Neural progenitor cell (in vitro differentiated cells): ENCODE results near the gene AP5Z1. TPM values are rescaled to one million over a fixed set of nuclear protein-coding genes. Genes with fewer than 3 reads are reported as not detected.

ENCODE experiments used
- DNase-seq: peaks from one replicate; pipeline ENCODE4 v3.0.0-alpha.2; 2016; ENCODE audit warnings: low spot score
- H2AFZ ChIP-seq: fragments of 200-600 bp; sonication (generic); replicated peaks from 2 replicates; pipeline ENCODE4 v1.6.1; 2016; ENCODE audit warnings: antibody characterized with exemption
- H3F3A ChIP-seq: fragments of 200-600 bp; sonication (generic); 2 replicates; pipeline ENCODE4 v1.6.1; 2016; ENCODE audit warnings: antibody characterized with exemption, low read depth
- H3K27ac ChIP-seq: fragments of 200-600 bp; sonication (generic); 2 replicates; pipeline ENCODE4 v1.5.1; 2016; ENCODE audit warnings: mild to moderate bottlenecking
- H3K27me3 ChIP-seq: fragments of 200-600 bp; sonication (generic); 2 replicates; pipeline ENCODE4 v1.6.1; 2016; ENCODE audit warnings: mild to moderate bottlenecking, moderate library complexity
- H3K36me3 ChIP-seq: fragments of 200-600 bp; sonication (generic); 2 replicates; pipeline ENCODE4 v1.5.1; 2016
- H3K4me1 ChIP-seq: fragments of 200-600 bp; sonication (generic); 2 replicates; pipeline ENCODE4 v1.6.1; 2016; ENCODE audit warnings: mixed run types
- H3K4me2 ChIP-seq: fragments of 200-600 bp; sonication (generic); 2 replicates; pipeline ENCODE4 v1.6.1; 2016
- H3K4me3 ChIP-seq: fragments of 200-600 bp; sonication (generic); 2 replicates; pipeline ENCODE4 v1.5.1; 2016
- H3K79me2 ChIP-seq: fragments of 200-600 bp; sonication (generic); 2 replicates; pipeline ENCODE4 v1.6.1; 2016; ENCODE audit warnings: low read depth
- H3K9ac ChIP-seq: fragments of 200-600 bp; sonication (generic); 2 replicates; pipeline ENCODE4 v1.6.1; 2016
- H3K9me3 ChIP-seq: fragments of 200-600 bp; sonication (generic); 2 replicates; pipeline ENCODE4 v1.5.1; 2016; ENCODE audit warnings: low read depth
- H4K20me1 ChIP-seq: fragments of 200-600 bp; sonication (generic); 2 replicates; pipeline ENCODE4 v1.6.1; 2016; ENCODE audit warnings: low read depth
- H3K27ac Mint-ChIP-seq: 3 replicates; pipeline ENCODE4 v1.8.0; 2021; ENCODE audit warnings: mixed read lengths
- H3K27me3 Mint-ChIP-seq: 2 replicates; pipeline ENCODE4 v1.8.0; 2022; ENCODE audit warnings: low read depth, mild to moderate bottlenecking, inconsistent platforms, moderate library complexity, mixed read lengths; ENCODE audit not compliant: insufficient read depth
- H3K36me3 Mint-ChIP-seq: 3 replicates; pipeline ENCODE4 v1.8.0; 2021; ENCODE audit warnings: mixed read lengths
- H3K4me1 Mint-ChIP-seq: 3 replicates; pipeline ENCODE4 v1.8.0; 2021; ENCODE audit warnings: mixed read lengths
- H3K4me3 Mint-ChIP-seq: 3 replicates; pipeline ENCODE4 v1.8.0; 2021; ENCODE audit warnings: mild to moderate bottlenecking, moderate library complexity, mixed read lengths
- H3K9me3 Mint-ChIP-seq: 3 replicates; pipeline ENCODE4 v1.8.0; 2020; ENCODE audit warnings: mixed read lengths
- EZH2 ChIP-seq: fragments of 200-600 bp; sonication (generic); IDR thresholded peaks from 2 replicates; pipeline ENCODE4 v1.6.1; 2017; ENCODE audit warnings: antibody characterized with exemption, mild to moderate bottlenecking, moderate library complexity
- EZH2phosphoT487 ChIP-seq: fragments of 200-600 bp; sonication (generic); IDR thresholded peaks from 2 replicates; pipeline ENCODE4 v1.6.1; 2017; ENCODE audit warnings: antibody characterized with exemption
- total RNA-seq: library from RNA; depleted of rRNA; stranded (reverse); fragments of >200 nt; gene quantifications from 2 replicates; pipeline ENCODE4 v1.2.3, GENCODE V29; 2015; ENCODE audit warnings: low replicate concordance
- TF ChIP-seq, protein P1 (sequence below): fragments of 200-600 bp; sonication (generic); IDR thresholded peaks from 2 replicates; pipeline ENCODE4 v1.5.1; 2017; ENCODE audit warnings: antibody characterized with exemption, mild to moderate bottlenecking

AP5Z1 gene
- total RNA-seq, 1 donor from 2014 or later = 8.3 TPM

DNA sequence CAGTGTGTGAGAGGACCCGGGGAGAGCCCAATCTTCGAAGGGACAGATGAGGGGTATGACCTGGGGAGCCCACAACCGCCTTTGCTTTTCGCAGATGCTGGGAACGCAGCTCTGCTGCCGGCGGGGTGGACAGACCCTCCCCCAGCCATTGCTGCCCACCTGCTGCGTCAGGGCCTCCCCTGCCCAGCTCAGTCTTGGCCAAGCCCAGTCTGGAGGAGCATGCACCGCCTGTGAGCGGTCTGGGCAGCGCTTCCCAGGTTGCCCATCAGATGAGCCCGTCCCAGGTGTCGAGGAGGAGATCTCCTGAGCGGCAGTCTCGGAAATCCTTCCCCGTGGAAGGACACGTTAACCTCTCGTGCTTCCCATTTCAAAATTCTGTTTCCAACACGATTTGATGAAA, 17.3 kb upstream of the AP5Z1 start:
- Mint-ChIP-seq H3K27ac (no peak overlapping the region), H3K9me3 (no peaks in the 10 kb centered on the region), H3K4me1 (peaks cover 2% of the 10 kb centered on the region), H3K36me3 (peaks cover 13% of the 10 kb centered on the region), H3K4me3 (no peak overlapping the region), H3K27me3 (peaks cover 13% of the 10 kb centered on the region)
- no peak for TF ChIP-seq EZH2
- no peak for TF ChIP-seq EZH2phosphoT487
- TF ChIP-seq, protein P1, sequence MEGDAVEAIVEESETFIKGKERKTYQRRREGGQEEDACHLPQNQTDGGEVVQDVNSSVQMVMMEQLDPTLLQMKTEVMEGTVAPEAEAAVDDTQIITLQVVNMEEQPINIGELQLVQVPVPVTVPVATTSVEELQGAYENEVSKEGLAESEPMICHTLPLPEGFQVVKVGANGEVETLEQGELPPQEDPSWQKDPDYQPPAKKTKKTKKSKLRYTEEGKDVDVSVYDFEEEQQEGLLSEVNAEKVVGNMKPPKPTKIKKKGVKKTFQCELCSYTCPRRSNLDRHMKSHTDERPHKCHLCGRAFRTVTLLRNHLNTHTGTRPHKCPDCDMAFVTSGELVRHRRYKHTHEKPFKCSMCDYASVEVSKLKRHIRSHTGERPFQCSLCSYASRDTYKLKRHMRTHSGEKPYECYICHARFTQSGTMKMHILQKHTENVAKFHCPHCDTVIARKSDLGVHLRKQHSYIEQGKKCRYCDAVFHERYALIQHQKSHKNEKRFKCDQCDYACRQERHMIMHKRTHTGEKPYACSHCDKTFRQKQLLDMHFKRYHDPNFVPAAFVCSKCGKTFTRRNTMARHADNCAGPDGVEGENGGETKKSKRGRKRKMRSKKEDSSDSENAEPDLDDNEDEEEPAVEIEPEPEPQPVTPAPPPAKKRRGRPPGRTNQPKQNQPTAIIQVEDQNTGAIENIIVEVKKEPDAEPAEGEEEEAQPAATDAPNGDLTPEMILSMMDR = no peak
- H3K4me2 ChIP-seq = no peak overlapping the region
- H4K20me1 ChIP-seq = peaks cover 10% of the 10 kb centered on the region
- no peaks in the 10 kb centered on the region for H3K27me3 ChIP-seq
- H3K79me2 ChIP-seq = no peaks in the 10 kb centered on the region
- H3K9me3 ChIP-seq = no peaks in the 10 kb centered on the region
- H3F3A ChIP-seq = no peaks in the 10 kb centered on the region
- no peak overlapping the region for H3K4me3 ChIP-seq
- no peak overlapping the region for H3K9ac ChIP-seq
- no peaks in the 10 kb centered on the region for H3K36me3 ChIP-seq
- H3K4me1 ChIP-seq = no peaks in the 10 kb centered on the region
- no peak for DNase-seq
- no peak overlapping the region for H2AFZ ChIP-seq
- H3K27ac ChIP-seq = no peak overlapping the region

DNA sequence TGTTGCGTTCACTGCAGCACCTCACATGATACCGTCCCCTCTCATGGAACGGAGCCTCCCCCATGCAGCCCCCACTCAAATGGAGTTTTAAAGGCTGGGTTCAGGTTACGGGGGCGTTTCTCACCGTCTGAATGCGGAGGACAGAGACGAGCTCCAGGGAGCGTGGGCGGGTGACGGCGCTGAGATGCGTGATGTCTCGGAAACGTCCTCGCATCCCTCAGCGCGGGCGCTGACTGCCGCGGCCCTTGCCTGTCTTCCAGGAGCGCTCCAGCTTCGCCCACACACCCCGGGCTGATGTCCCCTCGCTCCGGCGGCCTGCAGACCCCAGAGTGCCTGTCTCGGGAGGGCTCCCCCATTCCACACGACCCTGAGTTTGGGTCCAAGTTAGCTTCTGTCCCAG, 16.6 kb upstream of the AP5Z1 start:
- no peak overlapping the region for H3K4me3 Mint-ChIP-seq
- Histone ChIP-seq H3K4me1 (no peaks in the 10 kb centered on the region), H3K9me3 (no peaks in the 10 kb centered on the region), H3K36me3 (no peaks in the 10 kb centered on the region), H3K27me3 (no peaks in the 10 kb centered on the region), H3F3A (no peaks in the 10 kb centered on the region), H3K79me2 (no peaks in the 10 kb centered on the region), H2AFZ (no peak overlapping the region), H3K4me2 (no peak overlapping the region), H3K9ac (no peak overlapping the region), H3K27ac (no peak overlapping the region), H3K4me3 (no peak overlapping the region), H4K20me1 (peaks cover 3% of the 10 kb centered on the region)
- H3K36me3 Mint-ChIP-seq = peaks cover 13% of the 10 kb centered on the region
- no peaks in the 10 kb centered on the region for H3K9me3 Mint-ChIP-seq
- no peak overlapping the region for H3K27ac Mint-ChIP-seq
- H3K4me1 Mint-ChIP-seq = no peaks in the 10 kb centered on the region
- DNase-seq = no peak
- peaks cover 11% of the 10 kb centered on the region for H3K27me3 Mint-ChIP-seq
- TF ChIP-seq EZH2 (no peak), EZH2phosphoT487 (no peak)
- TF ChIP-seq, protein P1 = no peak

DNA sequence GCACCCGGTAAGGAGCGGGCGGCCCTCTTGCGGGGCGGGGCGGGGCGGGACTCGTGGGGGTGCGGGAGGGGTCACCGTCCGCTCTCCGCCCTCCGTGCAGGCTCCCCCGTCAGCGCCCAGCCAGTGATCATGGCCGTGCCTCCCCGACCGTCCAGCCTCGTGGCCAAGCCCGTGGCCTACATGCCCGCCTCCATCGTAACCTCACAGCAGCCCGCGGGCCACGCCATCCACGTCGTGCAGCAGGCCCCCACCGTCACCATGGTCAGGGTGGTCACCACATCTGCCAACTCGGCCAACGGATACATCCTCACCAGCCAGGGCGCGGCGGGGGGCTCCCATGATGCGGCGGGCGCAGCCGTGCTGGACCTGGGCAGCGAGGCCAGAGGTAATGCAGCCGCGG, 16.2 kb upstream of the AP5Z1 start:
- no peak overlapping the region for H2AFZ ChIP-seq
- peaks cover 13% of the 10 kb centered on the region for H3K36me3 Mint-ChIP-seq
- H3K9ac ChIP-seq = no peak overlapping the region
- H3K79me2 ChIP-seq = no peaks in the 10 kb centered on the region
- H3K27me3 Mint-ChIP-seq = peaks cover 11% of the 10 kb centered on the region
- H3K4me3 ChIP-seq = no peak overlapping the region
- H3K9me3 Mint-ChIP-seq = no peaks in the 10 kb centered on the region
- no peak overlapping the region for H3K27ac ChIP-seq
- no peaks in the 10 kb centered on the region for H3K4me1 Mint-ChIP-seq
- TF ChIP-seq EZH2phosphoT487 (no peak), EZH2 (no peak)
- TF ChIP-seq, protein P1 = no peak
- no peak for DNase-seq
- no peaks in the 10 kb centered on the region for H3K36me3 ChIP-seq
- no peak overlapping the region for H3K27ac Mint-ChIP-seq
- H3K27me3 ChIP-seq = no peaks in the 10 kb centered on the region
- peaks cover under 1% of the 10 kb centered on the region for H4K20me1 ChIP-seq
- H3K4me2 ChIP-seq = no peak overlapping the region
- H3K9me3 ChIP-seq = no peaks in the 10 kb centered on the region
- H3K4me3 Mint-ChIP-seq = no peak overlapping the region
- H3F3A ChIP-seq = no peaks in the 10 kb centered on the region
- no peaks in the 10 kb centered on the region for H3K4me1 ChIP-seq

DNA sequence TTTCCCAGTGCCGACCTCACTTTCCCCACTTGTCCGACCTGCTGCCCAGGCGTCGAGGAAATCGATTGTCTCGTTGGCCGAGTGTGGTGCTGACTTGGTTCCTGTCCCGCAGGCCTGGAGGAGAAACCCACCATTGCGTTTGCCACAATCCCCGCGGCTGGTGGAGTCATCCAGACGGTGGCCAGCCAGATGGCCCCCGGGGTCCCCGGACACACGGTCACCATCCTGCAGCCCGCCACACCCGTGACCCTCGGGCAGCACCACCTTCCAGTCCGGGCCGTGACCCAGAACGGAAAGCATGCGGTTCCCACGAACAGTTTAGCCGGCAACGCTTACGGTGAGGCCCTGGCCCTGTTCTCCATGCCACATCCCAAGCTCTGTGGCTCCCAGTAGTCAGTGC, 14.5 kb upstream of the AP5Z1 start:
- Histone ChIP-seq H3K27me3 (no peaks in the 10 kb centered on the region), H3K79me2 (no peaks in the 10 kb centered on the region), H3K4me1 (no peaks in the 10 kb centered on the region), H3K27ac (no peak overlapping the region), H3K4me2 (no peak overlapping the region), H3F3A (no peaks in the 10 kb centered on the region), H3K4me3 (no peak overlapping the region), H3K9me3 (no peaks in the 10 kb centered on the region), H4K20me1 (no peaks in the 10 kb centered on the region), H3K9ac (no peak overlapping the region), H3K36me3 (no peaks in the 10 kb centered on the region), H2AFZ (no peak overlapping the region)
- no peak for TF ChIP-seq EZH2
- TF ChIP-seq, protein P1 = no peak
- TF ChIP-seq EZH2phosphoT487 = no peak
- no peaks in the 10 kb centered on the region for H3K9me3 Mint-ChIP-seq
- H3K4me3 Mint-ChIP-seq = no peak overlapping the region
- H3K27me3 Mint-ChIP-seq = peaks cover 11% of the 10 kb centered on the region
- H3K27ac Mint-ChIP-seq = no peak overlapping the region
- no peak for DNase-seq
- H3K36me3 Mint-ChIP-seq = peaks cover 15% of the 10 kb centered on the region
- no peaks in the 10 kb centered on the region for H3K4me1 Mint-ChIP-seq
